Activated naive CD4-positive, alpha-beta T cell treated with anti-CD3 and anti-CD28 coated beads, Interleukin-2, amount 10 ng/mL, durations not matched to agents 7 days and 5 days (primary cell): ENCODE results near the gene IBTK.
"Not testable (repeated sequence)": the region's sequence is repeated elsewhere in the genome, so short reads cannot be mapped to it uniquely, and the experiment has no call there.

Experiments used
- CTCF ChIA-PET: fragments of 350-600 bp; sonication (Branson Sonifier 250); formaldehyde crosslinking; loops from one replicate; lab custom pipeline; 2021; ENCODE audit warnings: antibody characterized with exemption; lab: Charles Lee
- DNase-seq: peaks from one replicate; pipeline ENCODE4 v3.0.0-alpha.2; 2020
- H3K27ac Mint-ChIP-seq: one replicate; pipeline ENCODE4 v1.8.0; 2021; ENCODE audit warnings: mild to moderate bottlenecking, moderate library complexity, mixed read lengths
- H3K27me3 Mint-ChIP-seq: one replicate; pipeline ENCODE4 v1.8.0; 2021; ENCODE audit warnings: mild to moderate bottlenecking, mixed read lengths
- H3K36me3 Mint-ChIP-seq: one replicate; pipeline ENCODE4 v1.8.0; 2021; ENCODE audit warnings: mixed read lengths
- H3K4me1 Mint-ChIP-seq: one replicate; pipeline ENCODE4 v1.8.0; 2021; ENCODE audit warnings: mixed read lengths
- H3K4me3 Mint-ChIP-seq: one replicate; pipeline ENCODE4 v1.8.0; 2021; ENCODE audit warnings: mild to moderate bottlenecking, moderate library complexity, mixed read lengths
- H3K9me3 Mint-ChIP-seq: one replicate; pipeline ENCODE4 v1.8.0; 2021; ENCODE audit warnings: mixed read lengths

The IBTK gene

GRCh38 chr6:82178077-82178758 is 69.3 kb downstream of the IBTK start:
- H3K36me3 Mint-ChIP-seq: peaks cover 28% of the 10 kb centered on the region
- no peaks in the 10 kb centered on the region for H3K4me1 Mint-ChIP-seq
- H3K27me3 Mint-ChIP-seq: no peaks in the 10 kb centered on the region
- H3K4me3 Mint-ChIP-seq: no peak overlapping the region
- DNase-seq: no peak
- CTCF ChIA-PET: interaction anchor here (0.9 kb wide), 1 partner anchor 9 kb away, joined by 4 read pairs; no protein-coding TSS in a partner anchor
- H3K27ac Mint-ChIP-seq: no peak overlapping the region
- H3K9me3 Mint-ChIP-seq: no peaks in the 10 kb centered on the region

- peaks cover 32% of the 10 kb centered on the region for H3K36me3 Mint-ChIP-seq
- no peaks in the 10 kb centered on the region for H3K27me3 Mint-ChIP-seq
- H3K9me3 Mint-ChIP-seq: no peaks in the 10 kb centered on the region
- CTCF ChIA-PET: interaction anchor here (1.0 kb wide), 1 partner anchor 24 kb away, joined by 3 read pairs; no protein-coding TSS in a partner anchor
- no peak overlapping the region for H3K27ac Mint-ChIP-seq
- DNase-seq: no peak
- H3K4me3 Mint-ChIP-seq: no peak overlapping the region
- H3K4me1 Mint-ChIP-seq: no peaks in the 10 kb centered on the region
Measured at GRCh38 chr6:82176616-82177015, 70.9 kb downstream of the IBTK start.

- no peaks in the 10 kb centered on the region for H3K4me1 Mint-ChIP-seq
- H3K4me3 Mint-ChIP-seq: no peak overlapping the region
- DNase-seq: no peak
- no peaks in the 10 kb centered on the region for H3K27me3 Mint-ChIP-seq
- H3K36me3 Mint-ChIP-seq: peaks cover 42% of the 10 kb centered on the region
- no peaks in the 10 kb centered on the region for H3K9me3 Mint-ChIP-seq
- H3K27ac Mint-ChIP-seq: no peak overlapping the region
- CTCF ChIA-PET: interaction anchor here (1.2 kb wide), 1 partner anchor 1043 kb away, joined by 3 read pairs; no protein-coding TSS in a partner anchor
Measured at GRCh38 chr6:82172594-82172993, 75.0 kb downstream of the IBTK start.

GRCh38 chr6:82169138-82169876 is 78.2 kb downstream of the IBTK start:
- Mint-ChIP-seq H3K27ac (no peak overlapping the region), H3K4me1 (no peaks in the 10 kb centered on the region), H3K4me3 (no peak overlapping the region), H3K27me3 (no peaks in the 10 kb centered on the region), H3K36me3 (peaks cover 49% of the 10 kb centered on the region), H3K9me3 (no peaks in the 10 kb centered on the region)
- DNase-seq: no peak
- CTCF ChIA-PET: no interaction called here

- no peak overlapping the region for H3K4me3 Mint-ChIP-seq
- CTCF ChIA-PET: no interaction called here
- DNase-seq: no peak
- H3K27me3 Mint-ChIP-seq: no peaks in the 10 kb centered on the region
- H3K27ac Mint-ChIP-seq: no peak overlapping the region
- no peaks in the 10 kb centered on the region for H3K9me3 Mint-ChIP-seq
- no peaks in the 10 kb centered on the region for H3K4me1 Mint-ChIP-seq
- H3K36me3 Mint-ChIP-seq: peaks cover 31% of the 10 kb centered on the region
Measured at GRCh38 chr6:82166493-82166892, 81.1 kb downstream of the IBTK start.

- no peak overlapping the region for H3K4me3 Mint-ChIP-seq
- H3K27me3 Mint-ChIP-seq: no peaks in the 10 kb centered on the region
- no peak for DNase-seq
- H3K4me1 Mint-ChIP-seq: no peaks in the 10 kb centered on the region
- CTCF ChIA-PET: no interaction called here
- no peaks in the 10 kb centered on the region for H3K36me3 Mint-ChIP-seq
- peaks cover 3% of the 10 kb centered on the region for H3K9me3 Mint-ChIP-seq
- no peak overlapping the region for H3K27ac Mint-ChIP-seq
Measured at GRCh38 chr6:82160255-82160990, 87.1 kb downstream of the IBTK start.

- H3K4me3 Mint-ChIP-seq, H3K36me3 Mint-ChIP-seq, H3K27ac Mint-ChIP-seq, CTCF ChIA-PET, DNase-seq, H3K4me1 Mint-ChIP-seq, H3K27me3 Mint-ChIP-seq: not testable (repeated sequence)
- peaks cover 18% of the 10 kb centered on the region for H3K9me3 Mint-ChIP-seq
Measured at GRCh38 chr6:82152786-82153185, 94.8 kb downstream of the IBTK start.

GRCh38 chr6:82151147-82151546 is 96.4 kb downstream of the IBTK start:
- H3K36me3 Mint-ChIP-seq, H3K4me1 Mint-ChIP-seq, H3K27me3 Mint-ChIP-seq, H3K27ac Mint-ChIP-seq, DNase-seq, H3K4me3 Mint-ChIP-seq: not testable (repeated sequence)
- peaks cover 15% of the 10 kb centered on the region for H3K9me3 Mint-ChIP-seq
- CTCF ChIA-PET: interaction anchor here (0.6 kb wide), 1 partner anchor 2000 kb away, joined by 3 read pairs; no protein-coding TSS in a partner anchor

GRCh38 chr6:82145926-82146452 is 101.6 kb downstream of the IBTK start:
- CTCF ChIA-PET: no interaction called here
- no peaks in the 10 kb centered on the region for H3K36me3 Mint-ChIP-seq
- H3K4me1 Mint-ChIP-seq: no peaks in the 10 kb centered on the region
- DNase-seq: no peak
- peaks cover 1% of the 10 kb centered on the region for H3K9me3 Mint-ChIP-seq
- no peak overlapping the region for H3K4me3 Mint-ChIP-seq
- no peaks in the 10 kb centered on the region for H3K27me3 Mint-ChIP-seq
- H3K27ac Mint-ChIP-seq: no peak overlapping the region

GRCh38 chr6:82144852-82145340 is 102.6 kb downstream of the IBTK start:
- H3K27ac Mint-ChIP-seq: no peak overlapping the region
- H3K27me3 Mint-ChIP-seq: no peaks in the 10 kb centered on the region
- no peak overlapping the region for H3K4me3 Mint-ChIP-seq
- H3K9me3 Mint-ChIP-seq: no peaks in the 10 kb centered on the region
- DNase-seq: no peak
- CTCF ChIA-PET: no interaction called here
- H3K36me3 Mint-ChIP-seq: no peaks in the 10 kb centered on the region
- H3K4me1 Mint-ChIP-seq: no peaks in the 10 kb centered on the region

- CTCF ChIA-PET: no interaction called here
- no peak overlapping the region for H3K27ac Mint-ChIP-seq
- no peaks in the 10 kb centered on the region for H3K36me3 Mint-ChIP-seq
- H3K4me1 Mint-ChIP-seq: no peaks in the 10 kb centered on the region
- no peaks in the 10 kb centered on the region for H3K27me3 Mint-ChIP-seq
- DNase-seq: no peak
- H3K4me3 Mint-ChIP-seq: no peak overlapping the region
- H3K9me3 Mint-ChIP-seq: no peaks in the 10 kb centered on the region
Measured at GRCh38 chr6:82144007-82144851, 103.3 kb downstream of the IBTK start.

- CTCF ChIA-PET: no interaction called here
- Mint-ChIP-seq H3K9me3 (no peaks in the 10 kb centered on the region), H3K4me3 (no peak overlapping the region), H3K27me3 (no peaks in the 10 kb centered on the region), H3K4me1 (no peaks in the 10 kb centered on the region), H3K27ac (no peak overlapping the region), H3K36me3 (no peaks in the 10 kb centered on the region)
- no peak for DNase-seq
Measured at GRCh38 chr6:82143041-82143481, 104.5 kb downstream of the IBTK start.

- DNase-seq: no peak
- no peaks in the 10 kb centered on the region for H3K27me3 Mint-ChIP-seq
- no peak overlapping the region for H3K27ac Mint-ChIP-seq
- CTCF ChIA-PET: no interaction called here
- H3K9me3 Mint-ChIP-seq: no peaks in the 10 kb centered on the region
- no peaks in the 10 kb centered on the region for H3K36me3 Mint-ChIP-seq
- no peak overlapping the region for H3K4me3 Mint-ChIP-seq
- no peaks in the 10 kb centered on the region for H3K4me1 Mint-ChIP-seq
Measured at GRCh38 chr6:82142524-82142923, 105.0 kb downstream of the IBTK start.
